Fibroblast of pulmonary artery (primary cell): ENCODE data around the gene SATB1.
A peak's percentile ranks its signal among the peaks of the same experiment; 100 is the strongest.
"Not testable (repeated sequence)": the region's sequence is repeated elsewhere in the genome, so short reads cannot be mapped to it uniquely, and the experiment has no call there.

Experiments used
- DNase-seq: peaks from one replicate; pipeline ENCODE4 v3.0.0-alpha.2; 2010; ENCODE audit warnings: low read depth
- H3K4me3 ChIP-seq: replicated peaks from 2 replicates; pipeline ENCODE4 v1.5.1; 2011; ENCODE audit warnings: low read depth, mild to moderate bottlenecking, control low read depth, low read length, moderate library complexity
- TF ChIP-seq, protein P1 (sequence below): IDR thresholded peaks from 2 replicates; pipeline ENCODE4 v1.5.1; 2011; ENCODE audit warnings: mild to moderate bottlenecking, control low read depth, low read length, inconsistent platforms; ENCODE audit errors: missing control alignments

Gene SATB1

GRCh38 chr3:18345015-18345367 is 80.1 kb downstream of the SATB1 start:
- H3K4me3 ChIP-seq: no peak overlapping the region
- TF ChIP-seq, protein P1, sequence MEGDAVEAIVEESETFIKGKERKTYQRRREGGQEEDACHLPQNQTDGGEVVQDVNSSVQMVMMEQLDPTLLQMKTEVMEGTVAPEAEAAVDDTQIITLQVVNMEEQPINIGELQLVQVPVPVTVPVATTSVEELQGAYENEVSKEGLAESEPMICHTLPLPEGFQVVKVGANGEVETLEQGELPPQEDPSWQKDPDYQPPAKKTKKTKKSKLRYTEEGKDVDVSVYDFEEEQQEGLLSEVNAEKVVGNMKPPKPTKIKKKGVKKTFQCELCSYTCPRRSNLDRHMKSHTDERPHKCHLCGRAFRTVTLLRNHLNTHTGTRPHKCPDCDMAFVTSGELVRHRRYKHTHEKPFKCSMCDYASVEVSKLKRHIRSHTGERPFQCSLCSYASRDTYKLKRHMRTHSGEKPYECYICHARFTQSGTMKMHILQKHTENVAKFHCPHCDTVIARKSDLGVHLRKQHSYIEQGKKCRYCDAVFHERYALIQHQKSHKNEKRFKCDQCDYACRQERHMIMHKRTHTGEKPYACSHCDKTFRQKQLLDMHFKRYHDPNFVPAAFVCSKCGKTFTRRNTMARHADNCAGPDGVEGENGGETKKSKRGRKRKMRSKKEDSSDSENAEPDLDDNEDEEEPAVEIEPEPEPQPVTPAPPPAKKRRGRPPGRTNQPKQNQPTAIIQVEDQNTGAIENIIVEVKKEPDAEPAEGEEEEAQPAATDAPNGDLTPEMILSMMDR: no peak
- no peak for DNase-seq

DNA sequence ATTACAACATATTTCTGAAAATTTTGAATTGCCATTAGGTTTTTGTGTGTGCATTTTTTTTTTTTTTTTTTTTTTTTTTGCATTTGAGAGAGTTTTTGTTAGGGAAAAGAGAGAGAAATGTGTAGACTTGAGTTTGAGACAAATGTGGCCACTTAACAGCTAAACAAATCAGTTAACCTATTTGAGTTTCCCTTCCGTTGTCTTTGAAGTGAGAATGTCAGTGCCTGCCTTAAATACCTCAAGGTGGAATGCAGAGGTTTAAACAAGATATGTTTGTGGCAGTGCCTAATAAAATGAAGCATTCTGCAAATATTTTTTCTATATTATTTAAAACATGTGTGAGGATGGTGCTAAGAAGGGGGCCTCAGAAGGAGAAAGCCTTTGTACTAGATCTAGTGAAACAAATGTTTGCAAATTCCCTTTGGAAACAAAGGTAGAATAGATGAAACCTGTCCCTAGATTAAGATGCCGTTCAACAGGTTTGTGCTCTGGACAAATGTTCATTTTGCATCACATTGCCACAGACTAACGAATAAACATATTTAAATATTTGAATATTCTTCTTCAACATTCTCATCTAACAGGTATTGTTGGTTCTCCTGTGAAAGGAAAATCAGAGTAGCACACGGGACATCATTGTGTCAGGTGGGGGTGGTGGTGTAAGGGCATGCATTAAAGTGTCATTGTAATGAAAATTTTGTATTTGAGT is 80.7 kb downstream of the SATB1 start:
- TF ChIP-seq, protein P1: no peak
- no peak overlapping the region for H3K4me3 ChIP-seq
- no peak for DNase-seq

GRCh38 chr3:18343809-18344208 is 81.3 kb downstream of the SATB1 start:
- no peak for DNase-seq
- TF ChIP-seq, protein P1: no peak
- no peak overlapping the region for H3K4me3 ChIP-seq

DNA sequence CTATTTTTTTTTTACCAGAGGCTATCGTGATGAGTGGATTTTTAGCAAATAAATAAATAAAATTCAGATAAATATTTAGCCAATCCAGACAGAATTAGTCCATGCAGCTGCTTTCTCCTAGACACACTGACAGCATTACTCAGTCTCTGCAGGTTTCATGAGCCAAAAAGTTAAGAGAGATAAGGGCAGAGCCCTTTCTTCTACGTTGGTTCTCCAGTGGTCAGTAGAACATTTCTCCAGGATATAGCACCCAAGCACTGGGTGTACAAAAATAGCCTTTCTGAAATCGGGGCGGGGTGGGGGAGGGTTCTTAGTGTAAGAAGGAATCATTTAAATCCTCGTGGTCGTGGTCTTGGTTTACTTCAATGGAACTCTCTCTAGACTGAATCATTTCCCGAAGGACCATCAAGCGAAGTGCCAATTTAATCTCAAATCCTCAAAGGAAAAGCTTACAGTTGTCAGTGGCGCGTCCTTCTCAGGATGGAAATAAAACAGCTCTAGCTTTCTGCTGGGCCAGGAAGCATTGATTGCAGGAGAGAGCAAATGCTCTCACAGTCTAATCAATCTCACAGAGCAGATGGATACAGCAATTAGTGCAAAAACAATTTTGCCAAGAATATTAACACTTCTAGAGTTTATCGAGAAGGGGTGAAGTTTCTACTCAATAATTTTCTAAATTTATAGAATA is 86.2 kb downstream of the SATB1 start:
- DNase-seq: peak; percentile 2
- no peak overlapping the region for H3K4me3 ChIP-seq
- TF ChIP-seq, protein P1: no peak

- no peak overlapping the region for H3K4me3 ChIP-seq
- TF ChIP-seq, protein P1: no peak
- DNase-seq: no peak
Observed at GRCh38 chr3:18337231-18337630, 87.9 kb downstream of the SATB1 start.

GRCh38 chr3:18334837-18335601 is 90.1 kb downstream of the SATB1 start:
- peak; percentile 37 for DNase-seq
- TF ChIP-seq, protein P1: no peak
- no peak overlapping the region for H3K4me3 ChIP-seq

GRCh38 chr3:18330772-18331441 is 94.2 kb downstream of the SATB1 start:
- not testable (repeated sequence) for H3K4me3 ChIP-seq, DNase-seq
